ENCODE data around the gene C1orf226.
A peak's percentile ranks its signal among the peaks of the same experiment; 100 is the strongest.
"Not testable (repeated sequence)": the region's sequence is repeated elsewhere in the genome, so short reads cannot be mapped to it uniquely, and the experiment has no call there.

The C1orf226 gene

GRCh38 chr1:162381383-162381782 is at the start of gene C1orf226:
C1orf226 (plus strand) TSS chr1:162381728; CDS start chr1:162381902, 174 bp downstream.
- no peak for DNase-seq (ENCODE audit: low spot score)

GRCh38 chr1:162333991-162334390 is 47.5 kb upstream of the C1orf226 start:
- DNase-seq (ENCODE audit: low spot score), result no peak

GRCh38 chr1:162335126-162335525 is 46.4 kb upstream of the C1orf226 start:
- no peak for DNase-seq (ENCODE audit: low spot score)

- DNase-seq (ENCODE audit: low spot score), result no peak
These were observed 44.8 kb upstream of the C1orf226 start for GRCh38 chr1:162336621-162337285.

GRCh38 chr1:162342452-162342983 is 39.0 kb upstream of the C1orf226 start:
- DNase-seq (ENCODE audit: low spot score), result no peak

- no peak for DNase-seq (ENCODE audit: low spot score)
These were observed 38.1 kb upstream of the C1orf226 start for GRCh38 chr1:162343470-162343869.

- no peak for DNase-seq (ENCODE audit: low spot score)
These were observed 34.2 kb upstream of the C1orf226 start for GRCh38 chr1:162347281-162347680.

- peak; percentile 72 for DNase-seq (ENCODE audit: low spot score)
These were observed 31.7 kb upstream of the C1orf226 start for GRCh38 chr1:162349635-162350330.

GRCh38 chr1:162351246-162351842 is 30.2 kb upstream of the C1orf226 start:
- no peak for DNase-seq (ENCODE audit: low spot score)

GRCh38 chr1:162351874-162352273 is 29.7 kb upstream of the C1orf226 start:
- DNase-seq (ENCODE audit: low spot score), result not testable (repeated sequence)

GRCh38 chr1:162353078-162353477 is 28.4 kb upstream of the C1orf226 start:
- DNase-seq (ENCODE audit: low spot score), result no peak

GRCh38 chr1:162353702-162354101 is 27.8 kb upstream of the C1orf226 start:
- DNase-seq (ENCODE audit: low spot score), result no peak

GRCh38 chr1:162357681-162358266 is 23.8 kb upstream of the C1orf226 start:
- DNase-seq (ENCODE audit: low spot score), result peak; percentile 56

GRCh38 chr1:162358928-162359327 is 22.6 kb upstream of the C1orf226 start:
- DNase-seq (ENCODE audit: low spot score), result no peak

- DNase-seq (ENCODE audit: low spot score), result no peak
These were observed 21.8 kb upstream of the C1orf226 start for GRCh38 chr1:162359523-162360236.

GRCh38 chr1:162360237-162360873 is 21.2 kb upstream of the C1orf226 start:
- DNase-seq (ENCODE audit: low spot score), result no peak

GRCh38 chr1:162360874-162361260 is 20.7 kb upstream of the C1orf226 start:
- DNase-seq (ENCODE audit: low spot score), result no peak

- DNase-seq (ENCODE audit: low spot score), result no peak
These were observed 20.2 kb upstream of the C1orf226 start for GRCh38 chr1:162361349-162361748.

- no peak for DNase-seq (ENCODE audit: low spot score)
These were observed 17.7 kb upstream of the C1orf226 start for GRCh38 chr1:162363823-162364222.

GRCh38 chr1:162364498-162364897 is 17.0 kb upstream of the C1orf226 start:
- DNase-seq (ENCODE audit: low spot score), result no peak

- no peak for DNase-seq (ENCODE audit: low spot score)
These were observed 16.1 kb upstream of the C1orf226 start for GRCh38 chr1:162365284-162366020.

All from AG20443 (cell line).